ENCODE measurements around the gene KCNMA1.
"Not testable (repeated sequence)": the region's sequence is repeated elsewhere in the genome, so short reads cannot be mapped to it uniquely, and the experiment has no call there.

Gene KCNMA1

GRCh38 chr10:77417359-77417758, 220.2 kb downstream of the KCNMA1 start:
- TF ChIP-seq CTCF (IDR thresholded peaks at IDR 0.05), result no peak
- no peak for TF ChIP-seq ZFX (IDR thresholded peaks at IDR 0.05; ENCODE audit: borderline replicate concordance)
- H3K27ac ChIP-seq, result no peak overlapping the region

- TF ChIP-seq ZFX (IDR thresholded peaks at IDR 0.05; ENCODE audit: borderline replicate concordance), result no peak
- TF ChIP-seq CTCF (IDR thresholded peaks at IDR 0.05), result no peak
- H3K27ac ChIP-seq, result no peak overlapping the region
These were observed 221.1 kb downstream of the KCNMA1 start for GRCh38 chr10:77416311-77417135.

GRCh38 chr10:77415313-77415960, 222.2 kb downstream of the KCNMA1 start:
- TF ChIP-seq ZFX (IDR thresholded peaks at IDR 0.05; ENCODE audit: borderline replicate concordance) (no peak), CTCF (IDR thresholded peaks at IDR 0.05) (no peak)
- no peak overlapping the region for H3K27ac ChIP-seq

GRCh38 chr10:77413231-77413630, 224.4 kb downstream of the KCNMA1 start:
- no peak overlapping the region for H3K27ac ChIP-seq

GRCh38 chr10:77412573-77413133, 225.0 kb downstream of the KCNMA1 start:
- not testable (repeated sequence) for H3K27ac ChIP-seq

More at GRCh38 chr10:77413231-77413630, 224.4 kb downstream of the KCNMA1 start:
- TF ChIP-seq ZFX (IDR thresholded peaks at IDR 0.05; ENCODE audit: borderline replicate concordance) (no peak), CTCF (IDR thresholded peaks at IDR 0.05) (no peak)

GRCh38 chr10:77411805-77412204, 225.8 kb downstream of the KCNMA1 start:
- H3K27ac ChIP-seq, result no peak overlapping the region
- TF ChIP-seq ZFX (IDR thresholded peaks at IDR 0.05; ENCODE audit: borderline replicate concordance), result no peak
- TF ChIP-seq CTCF (IDR thresholded peaks at IDR 0.05), result no peak

- TF ChIP-seq ZFX (IDR thresholded peaks at IDR 0.05; ENCODE audit: borderline replicate concordance) (no peak), CTCF (IDR thresholded peaks at IDR 0.05) (no peak)
- peak overlapping the region; percentile 47 for H3K27ac ChIP-seq
These were observed 227.1 kb downstream of the KCNMA1 start for GRCh38 chr10:77410523-77410922.

Data from 22Rv1 (cell line).